K562 (cell line): Measurements from ENCODE around the gene SLC25A53. TPM values are rescaled to one million over a fixed set of nuclear protein-coding genes. Genes with fewer than 3 reads are reported as not detected.

Experiments
- ATAC-seq: fragments of 200-7000 bp; cut with Tn5 transposase; 3 replicates; pipeline ENCODE4 v1.9.1; 2020; ENCODE audit warnings: moderate library complexity
- BruUV-seq: library from RNA; stranded (reverse); fragments of 400-500 nt; replicated peaks from 2 replicates; lab custom pipeline; 2021; lab: Mats Ljungman, UMichigan
- CTCF ChIA-PET: fragments of 300-600 bp; formaldehyde crosslinking; extraction: SDS; loops from one replicate; lab custom pipeline; 2021; ENCODE audit warnings: low intra/inter-chr PET ratio; lab: Yijun Ruan, JAX
- POLR2A ChIA-PET: fragments of 300-600, 350-650 bp; sonication (Branson Sonifier 250); formaldehyde crosslinking; extraction: SDS; loops from one replicate; lab custom pipeline; 2021; ENCODE audit warnings: antibody characterized with exemption, inconsistent platforms; lab: Yijun Ruan, JAX
- DNase-seq, 4 experiments: peaks; one replicate each; pipeline versions ENCODE4 v3.0.0 to v3.0.0-alpha.2; 2011 to 2018; ENCODE audit warnings: low spot score in 3 of 4, mixed read lengths in 3 of 4; ENCODE audit errors: extremely low read depth in 1 of 4
- FAIRE-seq: peaks from 2 replicates; lab custom pipeline; 2011; peaks lifted over from hg19 to GRCh38; lab: Jason Lieb, UNC
- H2AFZ ChIP-seq: 2 replicates; pipeline ENCODE4 v1.6.0; 2011; ENCODE audit warnings: low read depth, low read length, control low read depth, inconsistent platforms
- H3K27ac ChIP-seq: fragments of 200-600 bp; 3 replicates; pipeline ENCODE4 v1.8.0; 2011; ENCODE audit warnings: low read depth, mild to moderate bottlenecking, control low read depth, inconsistent platforms, low read length, moderate library complexity, mixed read lengths; ENCODE audit errors: extremely low read depth
- H3K27me3 ChIP-seq, 2 experiments: fragments of 300-600 bp in 1 of 2; 2 replicates in 1 of 2; 3 replicates in 1 of 2; pipeline versions ENCODE4 v1.6.0 to v1.8.0; 2011; ENCODE audit warnings: inconsistent platforms in 2 of 2, low read length in 2 of 2, mild to moderate bottlenecking in 1 of 2, mixed read lengths in 1 of 2, moderate library complexity in 1 of 2; ENCODE audit not compliant: control insufficient read depth in 2 of 2, insufficient read depth in 2 of 2
- H3K36me3 ChIP-seq: fragments of 300-600 bp; 3 replicates; pipeline ENCODE4 v1.8.0; 2011; ENCODE audit warnings: mild to moderate bottlenecking, low read length, inconsistent platforms; ENCODE audit not compliant: control insufficient read depth, insufficient read depth
- H3K4me1 ChIP-seq, 2 experiments: fragments of 200-600 bp in 1 of 2; replicated peaks in 1 of 2; 2 replicates in 1 of 2; 3 replicates in 1 of 2; pipeline versions ENCODE4 v1.5.1 to v1.8.0; 2011; ENCODE audit warnings: inconsistent platforms in 2 of 2, low read length in 2 of 2, mild to moderate bottlenecking in 1 of 2, mixed read lengths in 1 of 2, moderate library complexity in 1 of 2; ENCODE audit not compliant: control insufficient read depth in 2 of 2, insufficient read depth in 2 of 2
- H3K4me2 ChIP-seq: 2 replicates; pipeline ENCODE4 v1.6.1; 2011; ENCODE audit warnings: low read length, control low read depth, inconsistent platforms, mixed read lengths; ENCODE audit not compliant: insufficient read depth
- H3K4me3 ChIP-seq: fragments of 200-600 bp; sonication (generic), shearing (Covaris generic); 2 replicates; pipeline ENCODE4 v1.5.1; 2016; ENCODE audit warnings: control low read depth, inconsistent platforms
- H3K79me2 ChIP-seq: fragments of 200-600 bp; 3 replicates; pipeline ENCODE4 v1.8.0; 2011; ENCODE audit warnings: low read length, inconsistent platforms; ENCODE audit not compliant: control insufficient read depth, insufficient read depth
- H3K9ac ChIP-seq, 2 experiments: 2 replicates each; pipeline versions ENCODE4 v1.6.0 to v1.6.1; 2011; ENCODE audit warnings: low read depth in 2 of 2, low read length in 2 of 2, control low read depth in 1 of 2, inconsistent platforms in 1 of 2, mild to moderate bottlenecking in 1 of 2, mixed read lengths in 1 of 2; ENCODE audit not compliant: insufficient read depth in 1 of 2
- H3K9me1 ChIP-seq: one replicate; pipeline ENCODE4 v1.6.0; 2011; ENCODE audit warnings: inconsistent platforms, mild to moderate bottlenecking, low read length, moderate library complexity; ENCODE audit not compliant: control insufficient read depth, insufficient read depth
- H3K9me3 ChIP-seq: replicated peaks from 2 replicates; pipeline ENCODE4 v1.5.1; 2011; ENCODE audit warnings: low read depth, low read length, inconsistent platforms; ENCODE audit not compliant: control insufficient read depth, insufficient read depth
- H4K20me1 ChIP-seq: replicated peaks from 2 replicates; pipeline ENCODE4 v1.6.1; 2011; ENCODE audit warnings: low read length, inconsistent platforms, mixed read lengths; ENCODE audit not compliant: control insufficient read depth, insufficient read depth
- BCOR ChIP-seq: fragments of 450-650 bp; IDR thresholded peaks from 2 replicates; pipeline ENCODE4 v1.6.1; 2016
- CXXC5 ChIP-seq: fragments of 250-450 bp; sonication (Bioruptor Pico); IDR thresholded peaks from 2 replicates; pipeline ENCODE4 v1.8.0; 2022; ENCODE audit warnings: inconsistent platforms, mild to moderate bottlenecking, moderate library complexity
- PRMT5 ChIP-seq: sonication (generic); formaldehyde crosslinking; IDR thresholded peaks from 2 replicates; pipeline ENCODE4 v1.5.0; 2020; ENCODE audit warnings: missing genetic modification reagents
- PTTG1 ChIP-seq: fragments of 450-650 bp; IDR thresholded peaks from 2 replicates; pipeline ENCODE4 v1.6.1; 2016; ENCODE audit warnings: low read depth, mild to moderate bottlenecking, missing genetic modification characterization, missing compliant biosample characterization
- SMAD1 ChIP-seq: fragments of 150-350 bp; IDR thresholded peaks from 2 replicates; pipeline ENCODE4 v1.6.1; 2014; ENCODE audit warnings: low read length, low read depth; ENCODE audit not compliant: partially characterized antibody
- ZNF253 ChIP-seq: fragments of 250-450 bp; sonication (Bioruptor Pico); conservative IDR thresholded peaks from 2 replicates; pipeline ENCODE4 v1.6.1; 2021; ENCODE audit warnings: mild to moderate bottlenecking
- ZNF324 ChIP-seq: fragments of 250-450 bp; sonication (Bioruptor Pico); IDR thresholded peaks from 2 replicates; pipeline ENCODE4 v1.4.0; 2020; ENCODE audit warnings: mild to moderate bottlenecking
- ZNF354B ChIP-seq: fragments of 250-450 bp; sonication (Bioruptor Pico); IDR thresholded peaks from 2 replicates; pipeline ENCODE4 v1.4.0; 2020
- WGBS: fragments of 100-300 bp; shearing (Covaris generic); methylation state at CpG from one replicate; pipeline ENCODE4 v1.1.6; 2016; ENCODE audit warnings: low coverage, mixed read lengths; ENCODE audit not compliant: insufficient coverage; ENCODE audit errors: missing lambda C conversion rate; 5-methylcytosine and 5-hydroxymethylcytosine counted together
- in situ Hi-C: fragments of 300-500 bp; cut with MboI; formaldehyde crosslinking; loops from 4 replicates; pipeline ENCODE4 v1.15.0; 2018; ENCODE audit warnings: inconsistent platforms, mixed read lengths
- intact Hi-C: fragments of 100-400 bp; cut with micrococcal nuclease; formaldehyde crosslinking; loops from 2 replicates; pipeline ENCODE4 v1.14.2; 2022
- polyA plus RNA-seq, 8 experiments: library from polyadenylated mRNA; depleted of rRNA in 4 of 8; stranded (reverse) in 5 of 8; unstranded in 3 of 8; fragments of >200 nt; fragmentation: Nextera tagmentation in 2 of 8; fragmentation: Illumina TruSeq in 1 of 8; extraction: Ambion mirVana in 2 of 8; extraction: Trizol in 1 of 8; gene quantifications; 2 replicates each; pipeline versions ENCODE4 v1.2.1 to v1.2.3, GENCODE V29; 2011 to 2014; ENCODE audit warnings: inconsistent platforms in 1 of 8, missing spikeins in 1 of 8
- total RNA-seq, 7 experiments: library from RNA; depleted of rRNA in 6 of 7; stranded (reverse); fragments of >200 nt in 6 of 7; fragmentation: Illumina TruSeq in 2 of 7; extraction: Trizol in 2 of 7; gene quantifications; 2 replicates each; pipeline versions ENCODE4 v1.2.1 to v1.2.3, GENCODE V29; 2011 to 2021; ENCODE audit warnings: low replicate concordance in 1 of 7
- TF ChIP-seq, protein P1 (sequence below): fragments of 250-450 bp; sonication (Bioruptor Pico); IDR thresholded peaks from 2 replicates; pipeline ENCODE4 v1.5.0; 2022; ENCODE audit warnings: mild to moderate bottlenecking
- TF ChIP-seq, protein P2 (sequence below): fragments of 450-650 bp; IDR thresholded peaks from 2 replicates; pipeline ENCODE4 v1.6.1; 2016; ENCODE audit warnings: borderline replicate concordance
- TF ChIP-seq, protein P3 (sequence below): IDR thresholded peaks from 3 replicates; pipeline ENCODE4 v1.6.1; 2011; ENCODE audit warnings: borderline replicate concordance, mild to moderate bottlenecking; ENCODE audit not compliant: insufficient read length, insufficient read depth
- TF ChIP-seq, protein P4 (sequence below): fragments of 250-450 bp; sonication (Bioruptor Pico); IDR thresholded peaks from 2 replicates; pipeline ENCODE4 v1.8.0; 2022; ENCODE audit warnings: inconsistent platforms, mild to moderate bottlenecking, moderate library complexity, borderline replicate concordance

SLC25A53 gene
- total and polyA plus RNA-seq, 9 of the 15 experiments (the other 6 are each of a cell fraction or from before 2014, with no cell fraction given): 2.4 to 8.6 (median 5.6) TPM

DNA sequence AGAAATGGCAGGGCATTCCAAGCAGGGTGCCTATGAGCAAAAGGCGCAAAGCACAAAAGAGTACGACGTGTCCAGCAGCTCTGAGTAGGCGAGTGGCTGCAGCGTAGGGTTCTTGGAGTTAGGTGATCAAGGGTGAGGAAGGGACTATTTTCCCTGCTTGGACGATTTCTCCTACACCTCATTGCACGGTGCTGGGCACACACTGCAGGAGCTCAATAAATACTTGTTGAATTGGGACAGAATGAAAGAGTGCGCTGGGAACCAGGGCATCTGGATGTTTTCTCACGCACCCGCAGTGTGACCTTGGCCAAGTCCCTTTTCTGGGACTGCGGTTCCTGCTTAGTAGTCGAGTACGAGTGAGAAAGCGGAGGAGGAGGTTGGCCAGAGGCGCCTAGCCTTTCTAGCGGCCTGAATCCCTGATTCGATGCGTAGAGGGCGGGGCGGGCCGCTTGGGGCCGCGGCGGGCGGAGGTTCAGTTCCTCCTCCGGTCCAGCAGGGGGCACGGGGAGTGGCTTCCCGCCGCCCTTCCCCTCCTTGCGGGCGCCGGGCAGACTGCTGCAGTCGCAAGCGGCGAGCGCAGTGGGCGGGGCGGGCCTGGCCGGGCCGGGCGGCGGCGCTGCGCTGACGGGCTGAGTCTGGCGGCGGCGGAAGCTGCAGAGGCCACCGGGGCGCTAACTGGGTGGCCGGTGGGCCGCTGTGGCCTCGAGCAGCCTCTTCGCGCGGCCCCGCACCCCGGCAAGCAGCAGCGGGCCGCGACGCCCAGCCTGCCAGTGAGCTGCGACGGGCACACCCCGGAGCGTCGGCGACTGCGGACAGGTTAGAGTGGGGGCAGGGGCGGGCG lies 9.3 kb upstream of the SLC25A53 start, which contains the start of gene FAM199X (continued):
- TF ChIP-seq SMAD1 (no peak), CXXC5 (peak; percentile 80), ZNF354B (no peak), BCOR (no peak)
- TF ChIP-seq, protein P1, sequence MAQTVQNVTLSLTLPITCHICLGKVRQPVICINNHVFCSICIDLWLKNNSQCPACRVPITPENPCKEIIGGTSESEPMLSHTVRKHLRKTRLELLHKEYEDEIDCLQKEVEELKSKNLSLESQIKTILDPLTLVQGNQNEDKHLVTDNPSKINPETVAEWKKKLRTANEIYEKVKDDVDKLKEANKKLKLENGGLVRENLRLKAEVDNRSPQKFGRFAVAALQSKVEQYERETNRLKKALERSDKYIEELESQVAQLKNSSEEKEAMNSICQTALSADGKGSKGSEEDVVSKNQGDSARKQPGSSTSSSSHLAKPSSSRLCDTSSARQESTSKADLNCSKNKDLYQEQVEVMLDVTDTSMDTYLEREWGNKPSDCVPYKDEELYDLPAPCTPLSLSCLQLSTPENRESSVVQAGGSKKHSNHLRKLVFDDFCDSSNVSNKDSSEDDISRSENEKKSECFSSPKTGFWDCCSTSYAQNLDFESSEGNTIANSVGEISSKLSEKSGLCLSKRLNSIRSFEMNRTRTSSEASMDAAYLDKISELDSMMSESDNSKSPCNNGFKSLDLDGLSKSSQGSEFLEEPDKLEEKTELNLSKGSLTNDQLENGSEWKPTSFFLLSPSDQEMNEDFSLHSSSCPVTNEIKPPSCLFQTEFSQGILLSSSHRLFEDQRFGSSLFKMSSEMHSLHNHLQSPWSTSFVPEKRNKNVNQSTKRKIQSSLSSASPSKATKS: no peak
- TF ChIP-seq, protein P2, sequence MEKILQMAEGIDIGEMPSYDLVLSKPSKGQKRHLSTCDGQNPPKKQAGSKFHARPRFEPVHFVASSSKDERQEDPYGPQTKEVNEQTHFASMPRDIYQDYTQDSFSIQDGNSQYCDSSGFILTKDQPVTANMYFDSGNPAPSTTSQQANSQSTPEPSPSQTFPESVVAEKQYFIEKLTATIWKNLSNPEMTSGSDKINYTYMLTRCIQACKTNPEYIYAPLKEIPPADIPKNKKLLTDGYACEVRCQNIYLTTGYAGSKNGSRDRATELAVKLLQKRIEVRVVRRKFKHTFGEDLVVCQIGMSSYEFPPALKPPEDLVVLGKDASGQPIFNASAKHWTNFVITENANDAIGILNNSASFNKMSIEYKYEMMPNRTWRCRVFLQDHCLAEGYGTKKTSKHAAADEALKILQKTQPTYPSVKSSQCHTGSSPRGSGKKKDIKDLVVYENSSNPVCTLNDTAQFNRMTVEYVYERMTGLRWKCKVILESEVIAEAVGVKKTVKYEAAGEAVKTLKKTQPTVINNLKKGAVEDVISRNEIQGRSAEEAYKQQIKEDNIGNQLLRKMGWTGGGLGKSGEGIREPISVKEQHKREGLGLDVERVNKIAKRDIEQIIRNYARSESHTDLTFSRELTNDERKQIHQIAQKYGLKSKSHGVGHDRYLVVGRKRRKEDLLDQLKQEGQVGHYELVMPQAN: no peak

DNA sequence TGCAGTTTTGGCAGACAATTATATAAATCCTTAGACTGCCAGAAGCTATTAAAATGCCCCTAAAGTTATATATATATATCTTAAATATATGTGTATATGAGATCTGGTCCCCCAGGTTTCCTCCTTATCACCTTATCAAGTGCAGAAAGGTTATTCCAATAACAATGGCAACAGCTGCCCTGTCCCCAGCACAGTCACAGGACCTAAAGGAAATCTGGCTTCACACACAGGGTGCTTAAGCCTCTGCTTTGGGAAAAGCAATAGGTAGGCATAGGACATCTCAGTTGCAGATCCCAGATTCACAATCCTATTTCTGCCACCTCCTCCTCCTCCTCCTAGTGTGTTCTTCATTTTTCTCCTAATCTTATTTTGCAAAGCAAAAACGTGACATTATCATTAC lies 5.8 kb downstream of the SLC25A53 start:
- Histone ChIP-seq H3K27ac (no peak overlapping the region), H3K4me1 (no peaks in the 10 kb centered on the region; a peak in 1 of 5 replicates), H4K20me1 (no peaks in the 10 kb centered on the region), H3K4me2 (no peak overlapping the region), H3K36me3 (no peaks in the 10 kb centered on the region), H3K9me1 (no peaks in the 10 kb centered on the region), H3K27me3 (no peaks in the 10 kb centered on the region), H3K9ac (no peak overlapping the region), H3K9me3 (no peaks in the 10 kb centered on the region), H2AFZ (no peak overlapping the region), H3K4me3 (no peak overlapping the region), H3K79me2 (peaks cover 8% of the 10 kb centered on the region)
- BruUV-seq: no TSS peak
- no peak for FAIRE-seq
- TF ChIP-seq ZNF253 (CRISPR knock-in tag) (no peak), PRMT5 (no peak), ZNF324 (CRISPR knock-in tag) (no peak), PTTG1 (tag) (no peak)
- TF ChIP-seq, protein P3, sequence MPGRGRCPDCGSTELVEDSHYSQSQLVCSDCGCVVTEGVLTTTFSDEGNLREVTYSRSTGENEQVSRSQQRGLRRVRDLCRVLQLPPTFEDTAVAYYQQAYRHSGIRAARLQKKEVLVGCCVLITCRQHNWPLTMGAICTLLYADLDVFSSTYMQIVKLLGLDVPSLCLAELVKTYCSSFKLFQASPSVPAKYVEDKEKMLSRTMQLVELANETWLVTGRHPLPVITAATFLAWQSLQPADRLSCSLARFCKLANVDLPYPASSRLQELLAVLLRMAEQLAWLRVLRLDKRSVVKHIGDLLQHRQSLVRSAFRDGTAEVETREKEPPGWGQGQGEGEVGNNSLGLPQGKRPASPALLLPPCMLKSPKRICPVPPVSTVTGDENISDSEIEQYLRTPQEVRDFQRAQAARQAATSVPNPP: no peak
- TF ChIP-seq, protein P4, sequence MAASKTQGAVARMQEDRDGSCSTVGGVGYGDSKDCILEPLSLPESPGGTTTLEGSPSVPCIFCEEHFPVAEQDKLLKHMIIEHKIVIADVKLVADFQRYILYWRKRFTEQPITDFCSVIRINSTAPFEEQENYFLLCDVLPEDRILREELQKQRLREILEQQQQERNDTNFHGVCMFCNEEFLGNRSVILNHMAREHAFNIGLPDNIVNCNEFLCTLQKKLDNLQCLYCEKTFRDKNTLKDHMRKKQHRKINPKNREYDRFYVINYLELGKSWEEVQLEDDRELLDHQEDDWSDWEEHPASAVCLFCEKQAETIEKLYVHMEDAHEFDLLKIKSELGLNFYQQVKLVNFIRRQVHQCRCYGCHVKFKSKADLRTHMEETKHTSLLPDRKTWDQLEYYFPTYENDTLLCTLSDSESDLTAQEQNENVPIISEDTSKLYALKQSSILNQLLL: no peak
- ChIA-PET CTCF (no interaction called here), POLR2A (no interaction called here)
- DNase-seq: no peak
- intact Hi-C loops: no loop called here
- in situ Hi-C loops: no loop called here
- WGBS: 13% methylated on average over 1 of the region's 1 CpG
- ATAC-seq: no peak
